IPS-20b (cell line): ENCODE data around the gene LDB1.

Experiments used
- H3K27ac ChIP-seq: one replicate; pipeline ENCODE4 v1.5.1; 2013; ENCODE audit warnings: low read length
- H3K27me3 ChIP-seq: 2 replicates; pipeline ENCODE4 v1.6.1; 2013; ENCODE audit warnings: mild to moderate bottlenecking, low read length, inconsistent platforms; ENCODE audit not compliant: insufficient read depth
- H3K36me3 ChIP-seq: 2 replicates; pipeline ENCODE4 v1.6.1; 2013; ENCODE audit warnings: low read depth, mild to moderate bottlenecking, inconsistent platforms, low read length, moderate library complexity; ENCODE audit not compliant: insufficient read depth
- H3K4me1 ChIP-seq: 2 replicates; pipeline ENCODE4 v1.6.1; 2013; ENCODE audit warnings: mild to moderate bottlenecking, control low read depth, inconsistent platforms, low read length, moderate library complexity; ENCODE audit not compliant: insufficient read depth
- H3K4me3 ChIP-seq: 2 replicates; pipeline ENCODE4 v1.5.1; 2013; ENCODE audit warnings: mild to moderate bottlenecking, low read length, inconsistent platforms
- H3K9ac ChIP-seq: 2 replicates; pipeline ENCODE4 v1.6.1; 2013; ENCODE audit warnings: low read depth, mild to moderate bottlenecking, inconsistent platforms, low read length, moderate library complexity
- H3K9me3 ChIP-seq: 2 replicates; pipeline ENCODE4 v1.6.1; 2013; ENCODE audit warnings: mild to moderate bottlenecking, low read depth, low read length, inconsistent platforms; ENCODE audit not compliant: insufficient read depth

LDB1 gene

GRCh38 chr10:102102421-102102820 is 17.7 kb downstream of the LDB1 start:
- Histone ChIP-seq H3K36me3 (peaks cover 41% of the 10 kb centered on the region), H3K9me3 (no peaks in the 10 kb centered on the region), H3K4me1 (no peaks in the 10 kb centered on the region), H3K27me3 (no peaks in the 10 kb centered on the region), H3K27ac (no peak overlapping the region), H3K9ac (no peak overlapping the region), H3K4me3 (no peak overlapping the region)

- H3K36me3 ChIP-seq = peaks cover 31% of the 10 kb centered on the region
Measured at GRCh38 chr10:102101152-102101551, 19.0 kb downstream of the LDB1 start.

GRCh38 chr10:102096449-102096848 is 23.7 kb downstream of the LDB1 start:
- H3K36me3 ChIP-seq = peaks cover 15% of the 10 kb centered on the region; the same call in 1 of the 2 replicates
- no peaks in the 10 kb centered on the region for H3K27me3 ChIP-seq
- no peak overlapping the region for H3K9ac ChIP-seq
- no peaks in the 10 kb centered on the region for H3K4me1 ChIP-seq
- no peak overlapping the region for H3K4me3 ChIP-seq
- H3K9me3 ChIP-seq = no peaks in the 10 kb centered on the region
- no peak overlapping the region for H3K27ac ChIP-seq

More at GRCh38 chr10:102101152-102101551, 19.0 kb downstream of the LDB1 start:
- Histone ChIP-seq H3K4me1 (no peaks in the 10 kb centered on the region), H3K27ac (no peak overlapping the region), H3K9me3 (no peaks in the 10 kb centered on the region), H3K4me3 (no peak overlapping the region), H3K9ac (no peak overlapping the region), H3K27me3 (no peaks in the 10 kb centered on the region)

GRCh38 chr10:102090772-102091171 is 29.4 kb downstream of the LDB1 start:
- no peaks in the 10 kb centered on the region for H3K4me1 ChIP-seq
- no peaks in the 10 kb centered on the region for H3K9me3 ChIP-seq
- H3K4me3 ChIP-seq = no peak overlapping the region
- no peak overlapping the region for H3K27ac ChIP-seq
- no peaks in the 10 kb centered on the region for H3K36me3 ChIP-seq
- no peak overlapping the region for H3K9ac ChIP-seq
- no peaks in the 10 kb centered on the region for H3K27me3 ChIP-seq

GRCh38 chr10:102086196-102086595 is 34.0 kb downstream of the LDB1 start:
- H3K4me1 ChIP-seq = no peaks in the 10 kb centered on the region
- H3K36me3 ChIP-seq = no peaks in the 10 kb centered on the region
- H3K9me3 ChIP-seq = no peaks in the 10 kb centered on the region
- H3K27ac ChIP-seq = no peak overlapping the region
- no peak overlapping the region for H3K9ac ChIP-seq
- no peak overlapping the region for H3K4me3 ChIP-seq
- no peaks in the 10 kb centered on the region for H3K27me3 ChIP-seq

GRCh38 chr10:102085336-102085735 is 34.8 kb downstream of the LDB1 start:
- H3K36me3 ChIP-seq = no peaks in the 10 kb centered on the region
- H3K4me1 ChIP-seq = no peaks in the 10 kb centered on the region
- no peak overlapping the region for H3K27ac ChIP-seq
- no peak overlapping the region for H3K4me3 ChIP-seq
- H3K27me3 ChIP-seq = no peaks in the 10 kb centered on the region
- H3K9me3 ChIP-seq = no peaks in the 10 kb centered on the region
- H3K9ac ChIP-seq = no peak overlapping the region

- H3K9ac ChIP-seq = no peak overlapping the region
- H3K36me3 ChIP-seq = no peaks in the 10 kb centered on the region
- no peak overlapping the region for H3K27ac ChIP-seq
- H3K4me3 ChIP-seq = no peak overlapping the region
- H3K4me1 ChIP-seq = no peaks in the 10 kb centered on the region
- no peaks in the 10 kb centered on the region for H3K9me3 ChIP-seq
- H3K27me3 ChIP-seq = no peaks in the 10 kb centered on the region
Measured at GRCh38 chr10:102083541-102083940, 36.6 kb downstream of the LDB1 start.

- no peak overlapping the region for H3K4me3 ChIP-seq
- H3K27ac ChIP-seq = no peak overlapping the region
Measured at GRCh38 chr10:102072673-102073527, 47.3 kb downstream of the LDB1 start.

GRCh38 chr10:102069071-102069470 is 51.1 kb downstream of the LDB1 start:
- Histone ChIP-seq H3K27ac (no peak overlapping the region), H3K9me3 (no peaks in the 10 kb centered on the region), H3K4me3 (no peak overlapping the region), H3K27me3 (peaks cover 6% of the 10 kb centered on the region), H3K9ac (no peak overlapping the region), H3K36me3 (no peaks in the 10 kb centered on the region), H3K4me1 (no peaks in the 10 kb centered on the region)

More at GRCh38 chr10:102072673-102073527, 47.3 kb downstream of the LDB1 start:
- no peaks in the 10 kb centered on the region for H3K36me3 ChIP-seq
- H3K9ac ChIP-seq = no peak overlapping the region
- no peaks in the 10 kb centered on the region for H3K4me1 ChIP-seq
- H3K9me3 ChIP-seq = no peaks in the 10 kb centered on the region
- 0 out of 2 replicates have a peak, but pooled peaks cover under 1% of the 10 kb centered on the region for H3K27me3 ChIP-seq

- Histone ChIP-seq H3K9me3 (no peaks in the 10 kb centered on the region), H3K4me3 (no peak overlapping the region), H3K4me1 (no peaks in the 10 kb centered on the region), H3K27ac (no peak overlapping the region), H3K9ac (no peak overlapping the region), H3K36me3 (no peaks in the 10 kb centered on the region), H3K27me3 (peaks cover 7% of the 10 kb centered on the region)
Measured at GRCh38 chr10:102068216-102068615, 52.0 kb downstream of the LDB1 start.

- Histone ChIP-seq H3K36me3 (no peaks in the 10 kb centered on the region), H3K4me1 (no peaks in the 10 kb centered on the region), H3K4me3 (no peak overlapping the region), H3K27me3 (peaks cover 7% of the 10 kb centered on the region), H3K9ac (no peak overlapping the region), H3K9me3 (no peaks in the 10 kb centered on the region), H3K27ac (no peak overlapping the region)
Measured at GRCh38 chr10:102067091-102067916, 52.9 kb downstream of the LDB1 start.
